ENCODE data around the gene OR4D9. TPM values are rescaled to one million over a fixed set of nuclear protein-coding genes. Genes with fewer than 3 reads are reported as not detected.
A peak's percentile ranks its signal among the peaks of the same experiment; 100 is the strongest.

Gene OR4D9
- total RNA-seq, 2 donors from 2014 or later, result not detected

- H3K4me3 ChIP-seq (ENCODE audit: low read length), result peak overlapping the region; percentile 97
- WGBS, 2 experiments (ENCODE audit: insufficient coverage in 1 of 2, insufficient read length in 1 of 2), result 5 to 7% methylated on average over 12 to 29 of the region's 30 CpGs
- DNase-seq, result peak; percentile 71
- TF ChIP-seq CTCF (conservative IDR thresholded peaks at IDR 0.05), result no peak
- H3K27me3 ChIP-seq (ENCODE audit: control insufficient read depth, insufficient read depth, low read length, poor library complexity, severe bottlenecking), result no peaks in the 10 kb centered on the region
- H3K4me1 ChIP-seq (ENCODE audit: control insufficient read depth, insufficient read depth, low read length), result no peaks in the 10 kb centered on the region
- Mint-ChIP-seq H3K4me1 (peaks cover 16% of the 10 kb centered on the region), H3K27ac (peak overlapping the region; percentile 62), H3K4me3 (peak overlapping the region; percentile 75), H3K27me3 (ENCODE audit: insufficient read depth) (peaks cover 6% of the 10 kb centered on the region), H3K36me3 (ENCODE audit: low read depth) (no peaks in the 10 kb centered on the region), H3K9me3 (no peaks in the 10 kb centered on the region)
- no peaks in the 10 kb centered on the region for H3K9me3 ChIP-seq (ENCODE audit: control insufficient read depth, low read length)
- H3K9ac ChIP-seq (ENCODE audit: extremely low read depth, low read length, poor library complexity, severe bottlenecking), result peak overlapping the region; percentile 41
- H3K36me3 ChIP-seq (ENCODE audit: control insufficient read depth, insufficient read depth, low read length), result no peaks in the 10 kb centered on the region
- no peak overlapping the region for H3K27ac ChIP-seq (ENCODE audit: low read depth, low read length)
These were observed 40.6 kb downstream of the OR4D9 start for GRCh38 chr11:59551659-59552521.

- H3K27ac ChIP-seq (ENCODE audit: low read depth, low read length), result no peak overlapping the region
- H3K9me3 Mint-ChIP-seq, result no peaks in the 10 kb centered on the region
- no peaks in the 10 kb centered on the region for H3K4me1 ChIP-seq (ENCODE audit: control insufficient read depth, insufficient read depth, low read length)
- WGBS, 2 experiments (ENCODE audit: insufficient coverage in 1 of 2, insufficient read length in 1 of 2), result 58 to 75% methylated on average over 2 of the region's 2 CpGs
- no peaks in the 10 kb centered on the region for H3K36me3 Mint-ChIP-seq (ENCODE audit: low read depth)
- H3K4me3 ChIP-seq (ENCODE audit: low read length), result no peak overlapping the region
- no peaks in the 10 kb centered on the region for H3K9me3 ChIP-seq (ENCODE audit: control insufficient read depth, low read length)
- no peaks in the 10 kb centered on the region for H3K36me3 ChIP-seq (ENCODE audit: control insufficient read depth, insufficient read depth, low read length)
- TF ChIP-seq CTCF (conservative IDR thresholded peaks at IDR 0.05), result no peak
- H3K4me3 Mint-ChIP-seq, result peak overlapping the region; percentile 75
- H3K4me1 Mint-ChIP-seq, result peaks cover 12% of the 10 kb centered on the region
- no peak for DNase-seq
- H3K27me3 ChIP-seq (ENCODE audit: control insufficient read depth, insufficient read depth, low read length, poor library complexity, severe bottlenecking), result no peaks in the 10 kb centered on the region
- H3K9ac ChIP-seq (ENCODE audit: extremely low read depth, low read length, poor library complexity, severe bottlenecking), result no peak overlapping the region
- no peak overlapping the region for H3K27ac Mint-ChIP-seq
- H3K27me3 Mint-ChIP-seq (ENCODE audit: insufficient read depth), result peaks cover 6% of the 10 kb centered on the region
These were observed 41.5 kb downstream of the OR4D9 start for GRCh38 chr11:59552844-59553243.

GRCh38 chr11:59553323-59553722, 42.0 kb downstream of the OR4D9 start:
- peaks cover 6% of the 10 kb centered on the region for H3K27me3 Mint-ChIP-seq (ENCODE audit: insufficient read depth)
- no peaks in the 10 kb centered on the region for H3K9me3 ChIP-seq (ENCODE audit: control insufficient read depth, low read length)
- H3K9ac ChIP-seq (ENCODE audit: extremely low read depth, low read length, poor library complexity, severe bottlenecking), result no peak overlapping the region
- DNase-seq, result no peak
- TF ChIP-seq CTCF (conservative IDR thresholded peaks at IDR 0.05), result no peak
- H3K27me3 ChIP-seq (ENCODE audit: control insufficient read depth, insufficient read depth, low read length, poor library complexity, severe bottlenecking), result no peaks in the 10 kb centered on the region
- no peaks in the 10 kb centered on the region for H3K36me3 Mint-ChIP-seq (ENCODE audit: low read depth)
- H3K4me3 Mint-ChIP-seq, result peak overlapping the region; percentile 75
- no peak overlapping the region for H3K4me3 ChIP-seq (ENCODE audit: low read length)
- no peaks in the 10 kb centered on the region for H3K36me3 ChIP-seq (ENCODE audit: control insufficient read depth, insufficient read depth, low read length)
- no peaks in the 10 kb centered on the region for H3K4me1 ChIP-seq (ENCODE audit: control insufficient read depth, insufficient read depth, low read length)
- H3K4me1 Mint-ChIP-seq, result peaks cover 8% of the 10 kb centered on the region
- 92 to 95% methylated on average over 8 to 21 of the region's 21 CpGs for WGBS, 2 experiments (ENCODE audit: insufficient coverage in 1 of 2, insufficient read length in 1 of 2)
- no peaks in the 10 kb centered on the region for H3K9me3 Mint-ChIP-seq
- no peak overlapping the region for H3K27ac ChIP-seq (ENCODE audit: low read depth, low read length)
- no peak overlapping the region for H3K27ac Mint-ChIP-seq
